Measurements from ENCODE around the gene ASB2. TPM values are rescaled to one million over a fixed set of nuclear protein-coding genes. Genes with fewer than 3 reads are reported as not detected.

ASB2 gene, protein sequence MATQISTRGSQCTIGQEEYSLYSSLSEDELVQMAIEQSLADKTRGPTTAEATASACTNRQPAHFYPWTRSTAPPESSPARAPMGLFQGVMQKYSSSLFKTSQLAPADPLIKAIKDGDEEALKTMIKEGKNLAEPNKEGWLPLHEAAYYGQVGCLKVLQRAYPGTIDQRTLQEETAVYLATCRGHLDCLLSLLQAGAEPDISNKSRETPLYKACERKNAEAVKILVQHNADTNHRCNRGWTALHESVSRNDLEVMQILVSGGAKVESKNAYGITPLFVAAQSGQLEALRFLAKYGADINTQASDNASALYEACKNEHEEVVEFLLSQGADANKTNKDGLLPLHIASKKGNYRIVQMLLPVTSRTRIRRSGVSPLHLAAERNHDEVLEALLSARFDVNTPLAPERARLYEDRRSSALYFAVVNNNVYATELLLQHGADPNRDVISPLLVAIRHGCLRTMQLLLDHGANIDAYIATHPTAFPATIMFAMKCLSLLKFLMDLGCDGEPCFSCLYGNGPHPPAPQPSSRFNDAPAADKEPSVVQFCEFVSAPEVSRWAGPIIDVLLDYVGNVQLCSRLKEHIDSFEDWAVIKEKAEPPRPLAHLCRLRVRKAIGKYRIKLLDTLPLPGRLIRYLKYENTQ
- polyA plus RNA-seq: 1 to 10 TPM in 1 of 3 donors, under 1 TPM in 2; 0.29 to 1.1 (median 0.65) TPM

GRCh38 chr14:93976477-93977057, at the start of gene ASB2:
ASB2 (minus strand) TSS chr14:93976570; CDS start chr14:93964539, 12,031 bp downstream.
- 16 to 39% (median 23%) methylated on average over 12 of the region's 12 CpGs for WGBS, 3 donors
- H3K27ac ChIP-seq (ENCODE audit: low read depth, low read length): no peak within 1 kb of the TSS

DNA sequence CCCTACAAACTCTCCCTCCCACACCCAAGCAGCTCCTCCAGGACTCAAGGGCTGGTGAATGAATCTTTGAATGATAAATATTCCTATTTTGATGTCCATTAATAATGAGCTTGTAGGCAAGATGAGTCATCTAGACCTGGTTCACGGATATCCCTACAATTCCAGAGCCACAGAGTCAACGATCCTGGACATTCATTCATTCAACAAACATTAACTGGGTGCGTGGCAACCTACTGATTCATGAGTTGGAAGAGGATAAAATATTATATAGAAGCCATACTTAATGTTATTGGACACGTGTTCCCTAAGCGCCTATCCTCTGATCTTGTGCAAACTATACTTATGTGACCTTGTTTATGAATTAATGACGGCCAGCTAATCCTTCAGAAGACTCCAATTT, 49.4 kb upstream of the ASB2 start:
- WGBS, 3 donors: 33 to 60% (median 57%) methylated on average over 6 of the region's 6 CpGs
- H3K27ac ChIP-seq (ENCODE audit: low read depth, low read length): no peak overlapping the region

DNA sequence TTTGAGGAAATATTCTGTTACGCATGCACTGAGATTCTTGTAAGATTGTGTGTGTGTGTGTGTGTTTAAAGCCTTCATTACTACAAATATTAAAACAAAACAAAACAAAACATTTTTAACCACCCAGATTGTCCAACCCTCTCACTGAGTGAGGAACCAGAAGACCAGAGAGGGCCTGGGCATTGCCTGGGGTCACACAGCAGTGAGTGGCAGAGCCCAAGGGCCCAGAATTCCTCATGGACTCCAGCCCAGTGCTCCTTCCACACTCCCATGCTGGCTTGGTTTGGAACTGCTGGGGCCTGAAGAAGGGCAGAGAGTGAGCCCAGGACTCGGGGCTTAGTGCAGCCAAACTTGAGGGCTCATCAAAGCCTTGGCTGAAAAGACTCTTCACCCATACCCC, 48.2 kb upstream of the ASB2 start:
- WGBS, 3 donors: 80 to 95% (median 94%) methylated on average over 2 of the region's 2 CpGs

GRCh38 chr14:94022532-94023411, 46.4 kb upstream of the ASB2 start:
- H3K27ac ChIP-seq (ENCODE audit: low read depth, low read length): no peak overlapping the region
- 65 to 76% (median 67%) methylated on average over 10 of the region's 10 CpGs for WGBS, 3 donors

More for the DNA sequence above, 48.2 kb upstream of the ASB2 start:
- H3K27ac ChIP-seq (ENCODE audit: low read depth, low read length): no peak overlapping the region

- H3K27ac ChIP-seq (ENCODE audit: low read depth, low read length): no peak overlapping the region
- WGBS, 3 donors: 62 to 76% (median 62%) methylated on average over 10 of the region's 10 CpGs
Measured at GRCh38 chr14:94021416-94022157, 45.2 kb upstream of the ASB2 start.

DNA sequence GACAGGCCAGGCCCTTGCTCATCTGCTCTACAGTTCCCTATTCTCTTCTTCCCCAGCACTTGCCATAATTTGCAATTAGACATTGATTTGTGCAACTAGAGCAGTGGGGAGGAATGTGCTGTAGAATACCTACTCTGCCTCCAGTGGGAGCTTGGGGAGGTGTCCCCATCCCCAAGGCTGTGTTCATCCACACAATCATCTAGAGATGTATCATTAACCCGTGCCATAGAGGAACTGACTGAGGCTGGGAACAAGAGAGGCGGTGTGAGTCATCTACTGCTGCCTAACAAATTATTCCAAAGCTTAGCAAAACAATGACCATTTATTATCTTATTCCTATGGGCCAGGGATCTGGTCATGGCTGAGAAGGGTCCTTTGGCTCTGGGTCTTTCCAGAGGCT, 44.6 kb upstream of the ASB2 start:
- 67 to 83% (median 79%) methylated on average over 2 of the region's 2 CpGs for WGBS, 3 donors
- H3K27ac ChIP-seq (ENCODE audit: low read depth, low read length): no peak overlapping the region

GRCh38 chr14:94020267-94020666, 43.9 kb upstream of the ASB2 start:
- WGBS, 3 donors: 76 to 90% (median 88%) methylated on average over 4 of the region's 4 CpGs

DNA sequence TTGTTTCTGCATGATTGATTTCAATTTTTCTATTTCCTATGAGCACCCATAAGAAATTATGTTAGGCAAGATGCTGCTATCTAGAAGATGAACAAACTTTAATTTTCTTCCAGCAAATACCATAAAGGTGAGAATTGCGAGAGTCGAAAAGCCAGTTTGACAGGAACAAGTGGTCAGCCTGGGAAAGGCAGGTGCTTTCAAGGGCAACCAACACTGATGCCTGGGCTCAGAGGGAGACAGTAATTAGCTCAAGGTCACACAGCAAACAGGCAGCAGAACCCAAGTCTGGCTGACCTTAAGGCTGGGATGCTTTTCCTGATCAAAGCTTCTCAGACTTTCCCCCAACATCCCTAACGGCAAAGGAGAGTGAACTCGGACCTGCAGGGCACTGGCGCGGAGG, 43.0 kb upstream of the ASB2 start:
- 40 to 80% (median 77%) methylated on average over 6 of the region's 6 CpGs for WGBS, 3 donors
- no peak overlapping the region for H3K27ac ChIP-seq (ENCODE audit: low read depth, low read length)

More at GRCh38 chr14:94020267-94020666, 43.9 kb upstream of the ASB2 start:
- H3K27ac ChIP-seq (ENCODE audit: low read depth, low read length): no peak overlapping the region

- H3K27ac ChIP-seq (ENCODE audit: low read depth, low read length): no peak overlapping the region
- WGBS, 3 donors: 75 to 80% (median 75%) methylated on average over 8 of the region's 8 CpGs
Measured at GRCh38 chr14:94018308-94018707, 41.9 kb upstream of the ASB2 start.

GRCh38 chr14:94016446-94016976, 40.1 kb upstream of the ASB2 start:
- WGBS, 3 donors: 81 to 90% (median 82%) methylated on average over 8 of the region's 8 CpGs
- no peak overlapping the region for H3K27ac ChIP-seq (ENCODE audit: low read depth, low read length)

DNA sequence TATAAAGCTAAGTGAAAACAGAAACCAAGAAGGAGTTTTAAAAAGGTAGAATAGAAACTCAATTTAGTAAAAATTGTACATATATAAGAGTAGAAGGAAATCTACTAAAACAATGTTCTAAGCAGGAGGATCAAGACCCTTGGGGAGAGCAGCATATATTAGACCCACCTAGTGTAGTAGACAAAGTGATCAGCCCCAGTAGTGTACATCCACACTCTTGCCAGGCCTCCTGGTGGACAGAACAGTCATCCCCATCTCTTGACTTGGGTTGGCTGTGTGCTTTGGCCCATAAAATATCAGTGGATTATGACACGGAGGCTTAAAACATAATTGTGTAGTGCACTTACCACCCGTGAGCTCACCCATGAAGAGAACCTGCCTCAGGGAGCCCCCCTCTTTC, 38.9 kb upstream of the ASB2 start:
- WGBS, 3 donors: 73 to 92% (median 88%) methylated on average over 2 of the region's 2 CpGs
- no peak overlapping the region for H3K27ac ChIP-seq (ENCODE audit: low read depth, low read length)

DNA sequence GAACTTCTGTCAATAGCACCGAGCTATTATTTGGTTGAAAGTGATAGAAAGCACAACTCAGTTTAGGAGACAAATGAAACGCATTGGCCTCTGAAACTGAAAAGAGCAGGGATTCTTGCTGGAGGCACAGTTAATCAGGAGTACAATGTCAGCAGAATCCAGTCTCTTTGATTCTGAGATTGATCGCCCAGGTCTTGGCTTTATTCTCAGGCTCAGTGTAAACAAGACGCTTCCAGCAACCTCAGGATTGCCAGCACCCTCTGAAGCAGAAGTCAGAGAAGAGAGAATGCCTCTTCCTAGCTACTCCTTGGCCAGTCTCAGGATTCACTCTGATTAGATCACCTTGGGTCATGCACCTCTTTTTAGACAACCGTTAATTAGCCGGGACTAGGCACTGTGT, 38.0 kb upstream of the ASB2 start:
- no peak overlapping the region for H3K27ac ChIP-seq (ENCODE audit: low read depth, low read length)
- WGBS, 3 donors: 62 to 74% (median 69%) methylated on average over 6 of the region's 6 CpGs

DNA sequence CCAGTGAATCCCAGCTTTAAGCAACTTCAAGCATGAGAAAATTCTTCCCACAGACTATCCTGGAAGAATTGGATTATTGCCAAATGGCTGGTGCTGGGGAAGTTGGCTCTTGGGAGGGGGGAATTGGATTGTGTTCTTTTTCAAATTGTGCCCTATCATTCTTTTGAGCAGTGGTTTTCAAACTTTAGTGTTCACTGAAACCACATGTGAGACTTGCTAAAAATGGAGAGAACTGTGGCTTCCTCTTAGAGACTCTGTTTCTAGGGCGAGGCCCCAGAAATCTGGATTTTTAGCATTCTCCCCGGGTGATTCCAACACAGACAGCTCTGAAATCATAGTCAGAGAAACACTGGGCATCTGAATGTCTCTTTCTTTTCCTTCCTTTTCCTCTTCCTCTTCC, 35.4 kb upstream of the ASB2 start:
- 17 to 70% (median 21%) methylated on average over 2 of the region's 2 CpGs for WGBS, 3 donors
- no peak overlapping the region for H3K27ac ChIP-seq (ENCODE audit: low read depth, low read length)

- WGBS, 3 donors: 83 to 93% (median 86%) methylated on average over 6 of the region's 6 CpGs
Measured at GRCh38 chr14:94010625-94011024, 34.3 kb upstream of the ASB2 start.

DNA sequence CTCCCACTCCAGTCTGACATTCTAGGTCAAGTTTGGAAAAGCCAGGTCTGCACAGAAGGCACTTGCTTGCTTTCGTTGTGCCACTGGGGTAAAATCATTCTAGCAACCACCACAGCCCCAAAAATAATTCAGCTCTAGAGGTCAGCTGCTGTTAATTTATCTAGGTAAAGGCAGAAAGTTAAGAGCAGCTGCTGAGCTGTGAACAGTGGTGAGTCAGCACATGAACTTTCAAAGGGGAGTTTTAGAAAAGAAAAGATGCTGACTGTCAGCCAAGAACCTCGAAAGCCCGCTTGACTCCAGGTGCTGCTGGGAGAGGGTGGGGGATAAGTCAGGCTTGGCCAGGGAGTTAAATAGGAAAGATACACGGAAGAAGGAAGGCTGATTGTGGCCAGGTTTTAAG, 33.4 kb upstream of the ASB2 start:
- H3K27ac ChIP-seq (ENCODE audit: low read depth, low read length): no peak overlapping the region
- 22 to 39% (median 33%) methylated on average over 4 of the region's 4 CpGs for WGBS, 3 donors

More at GRCh38 chr14:94010625-94011024, 34.3 kb upstream of the ASB2 start:
- H3K27ac ChIP-seq (ENCODE audit: low read depth, low read length): no peak overlapping the region

GRCh38 chr14:94008234-94008633, 31.9 kb upstream of the ASB2 start:
- 74 to 77% (median 74%) methylated on average over 3 of the region's 3 CpGs for WGBS, 3 donors
- H3K27ac ChIP-seq (ENCODE audit: low read depth, low read length): no peak overlapping the region

DNA sequence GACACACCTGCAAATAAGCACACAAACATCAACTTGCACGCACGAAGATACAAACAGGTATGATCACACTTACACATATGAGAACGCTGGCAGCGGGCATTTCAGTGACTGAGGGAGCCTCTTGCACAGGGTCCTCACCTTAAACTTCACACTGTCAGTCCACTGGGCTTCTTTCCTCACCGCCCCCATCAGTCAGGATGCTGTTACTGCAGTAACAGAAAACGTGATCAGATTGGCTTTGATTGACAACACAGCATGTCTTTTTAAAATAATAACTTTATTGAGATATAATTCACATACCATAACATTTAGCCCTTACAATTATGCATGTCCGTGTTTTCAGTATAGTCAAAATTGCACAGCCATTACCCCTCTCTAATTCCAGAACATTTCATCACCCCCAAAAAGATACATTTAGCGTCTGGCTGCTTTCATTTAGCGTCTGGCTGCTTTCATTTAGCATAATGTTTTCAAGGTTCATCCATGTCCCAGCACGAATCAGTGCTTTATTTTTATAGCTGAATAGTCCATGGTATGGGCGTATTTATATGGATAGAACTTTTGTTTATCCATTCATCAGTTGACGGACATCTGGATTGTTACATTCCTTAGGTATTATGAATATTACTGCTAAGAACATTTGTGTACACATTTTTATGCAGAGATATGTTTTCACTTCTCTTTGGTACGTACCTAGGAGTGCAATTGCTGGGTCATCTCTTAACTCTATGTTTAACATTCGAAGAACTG, 29.1 kb upstream of the ASB2 start:
- no peak overlapping the region for H3K27ac ChIP-seq (ENCODE audit: low read depth, low read length)
- WGBS, 3 donors: 48 to 51% (median 48%) methylated on average over 14 of the region's 14 CpGs

Data from adipose tissue (tissue), 3 donors.